GM12878 (cell line): ENCODE measurements around the gene C2orf80.

Experiments
- FOXM1 ChIP-seq: IDR thresholded peaks from 2 replicates; pipeline ENCODE4 v1.6.1; 2012; ENCODE audit warnings: low read depth, mild to moderate bottlenecking, inconsistent platforms, low read length, moderate library complexity
- SRF ChIP-seq, 2 experiments: IDR thresholded peaks; 2 replicates each; pipeline ENCODE4 v1.6.1; 2011; ENCODE audit warnings: low read depth in 2 of 2, low read length in 2 of 2, mild to moderate bottlenecking in 1 of 2, moderate library complexity in 1 of 2

- TF ChIP-seq FOXM1 (no peak), SRF (IDR thresholded peaks at IDR 0.05; ENCODE audit: low read depth in 2 of 2, low read length in 2 of 2) (no peak)
Measured at GRCh38 chr2:208234786-208235185, 45.0 kb upstream of the C2orf80 start.
